HepG2 (cell line): ENCODE results near the gene HMGCR. TPM values are rescaled to one million over a fixed set of nuclear protein-coding genes. Genes with fewer than 3 reads are reported as not detected.
A peak's percentile ranks its signal among the peaks of the same experiment; 100 is the strongest.

Experiments used
- EP300 ChIP-seq, 3 experiments: sonication (generic) in 1 of 3; formaldehyde crosslinking in 1 of 3; IDR thresholded peaks; 2 replicates each; pipeline versions ENCODE4 v1.5.1 to v1.6.1; 2011 to 2020; ENCODE audit warnings: low read depth in 2 of 3, low read length in 2 of 3, borderline replicate concordance in 1 of 3, improper control_type of control experiment in 1 of 3, mild to moderate bottlenecking in 1 of 3, missing genetic modification reagents in 1 of 3, moderate library complexity in 1 of 3
- FOXO4 ChIP-seq: sonication (generic); formaldehyde crosslinking; conservative IDR thresholded peaks from 2 replicates; pipeline ENCODE4 v1.8.1; 2023; ENCODE audit warnings: missing genetic modification reagents
- KDM3A ChIP-seq: IDR thresholded peaks from 2 replicates; pipeline ENCODE4 v1.6.1; 2018; ENCODE audit warnings: low read depth, missing compliant biosample characterization
- PBX3 ChIP-seq: sonication (generic); formaldehyde crosslinking; IDR thresholded peaks from 2 replicates; pipeline ENCODE4 v1.8.1; 2023; ENCODE audit warnings: missing genetic modification reagents, inconsistent platforms, borderline replicate concordance
- SOX5 ChIP-seq: IDR thresholded peaks from 2 replicates; pipeline ENCODE4 v1.6.1; 2016; ENCODE audit warnings: borderline replicate concordance
- THAP8 ChIP-seq: sonication (generic); formaldehyde crosslinking; IDR thresholded peaks from 2 replicates; pipeline ENCODE4 v1.5.1; 2020; ENCODE audit warnings: missing genetic modification reagents, mild to moderate bottlenecking, borderline replicate concordance
- USF2 ChIP-seq, 2 experiments: sonication (generic) in 1 of 2; formaldehyde crosslinking in 1 of 2; IDR thresholded peaks; 2 replicates each; pipeline versions ENCODE4 v1.5.1 to v1.6.1; 2011 to 2020; ENCODE audit warnings: borderline replicate concordance in 1 of 2, low read depth in 1 of 2, low read length in 1 of 2, mild to moderate bottlenecking in 1 of 2, missing genetic modification reagents in 1 of 2, moderate library complexity in 1 of 2
- ZBTB46 ChIP-seq: sonication (generic); formaldehyde crosslinking; IDR thresholded peaks from 2 replicates; pipeline ENCODE4 v1.4.0; 2020; ENCODE audit warnings: mild to moderate bottlenecking, missing genetic modification reagents, borderline replicate concordance
- ZHX1 ChIP-seq: sonication (generic); formaldehyde crosslinking; IDR thresholded peaks from 2 replicates; pipeline ENCODE4 v1.8.1; 2022; ENCODE audit warnings: low read depth, mild to moderate bottlenecking, missing genetic modification reagents
- ZNF280D ChIP-seq: sonication (generic); formaldehyde crosslinking; IDR thresholded peaks from 2 replicates; pipeline ENCODE4 v1.5.1; 2020; ENCODE audit warnings: mild to moderate bottlenecking, missing genetic modification reagents
- ZNF768 ChIP-seq: sonication (generic); formaldehyde crosslinking; IDR thresholded peaks from 2 replicates; pipeline ENCODE4 v1.4.0; 2020; ENCODE audit warnings: missing genetic modification reagents
- polyA plus RNA-seq, 8 experiments: library from polyadenylated mRNA; depleted of rRNA in 3 of 8; stranded (reverse) in 7 of 8; unstranded in 1 of 8; fragments of >200 nt; fragmentation: Illumina TruSeq in 4 of 8; extraction: Trizol in 4 of 8; gene quantifications; 2 replicates each; pipeline versions ENCODE4 v1.2.1 to v1.2.3, GENCODE V29; 2011 to 2016; ENCODE audit warnings: low read depth in 4 of 8, missing spikeins in 1 of 8, mixed read lengths in 1 of 8; ENCODE audit not compliant: insufficient read depth in 1 of 8
- total RNA-seq, 5 experiments: library from RNA; depleted of rRNA; stranded (reverse); fragments of >200 nt; fragmentation: Illumina TruSeq; extraction: Trizol; gene quantifications; 2 replicates each; pipeline ENCODE4 v1.2.3, GENCODE V29; 2016; ENCODE audit warnings: low read depth in 1 of 5

The HMGCR gene
- total and polyA plus RNA-seq, 2 of the 13 experiments (the other 11 are each of a cell fraction or from before 2014, with no cell fraction given) = 43.0 to 144 TPM

GRCh38 chr5:75336615-75337336 is at the start of gene HMGCR (continued):
- TF ChIP-seq ZBTB46 (CRISPR knock-in tag) (no peak), PBX3 (no peak), ZNF280D (CRISPR knock-in tag) (0 out of 2 replicates have a peak, but pooled peaks have one; percentile 70), ZNF768 (peak; percentile 30; the same call in 1 of the 2 replicates), FOXO4 (no peak), SOX5 (CRISPR knock-in tag) (peak; percentile 50; the same call in 1 of the 2 replicates), EP300 (IDR thresholded peaks at IDR 0.05; ENCODE audit: low read depth in 2 of 2, low read length in 2 of 2) (peak; percentile 46 to 72; a peak in 3 of 4 replicates), EP300 (CRISPR knock-in tag; IDR thresholded peaks at IDR 0.05; ENCODE audit: borderline replicate concordance) (no peak; the same call in 1 of the 2 replicates), THAP8 (CRISPR knock-in tag) (no peak), KDM3A (no peak), ZHX1 (CRISPR knock-in tag) (peak; percentile 93), USF2 (IDR thresholded peaks at IDR 0.05; ENCODE audit: low read depth, low read length) (no peak), USF2 (CRISPR knock-in tag; IDR thresholded peaks at IDR 0.05; ENCODE audit: borderline replicate concordance) (no peak)
